GM18517 (cell line): Measurements from ENCODE around the gene S100A8.

Experiments
- ATAC-seq: cut with Tn5 transposase; IDR thresholded peaks from one replicate; pipeline ENCODE4 v1.9.1; 2021; ENCODE audit warnings: mild to moderate bottlenecking, moderate library complexity; ENCODE audit not compliant: unreplicated experiment

Gene S100A8

DNA sequence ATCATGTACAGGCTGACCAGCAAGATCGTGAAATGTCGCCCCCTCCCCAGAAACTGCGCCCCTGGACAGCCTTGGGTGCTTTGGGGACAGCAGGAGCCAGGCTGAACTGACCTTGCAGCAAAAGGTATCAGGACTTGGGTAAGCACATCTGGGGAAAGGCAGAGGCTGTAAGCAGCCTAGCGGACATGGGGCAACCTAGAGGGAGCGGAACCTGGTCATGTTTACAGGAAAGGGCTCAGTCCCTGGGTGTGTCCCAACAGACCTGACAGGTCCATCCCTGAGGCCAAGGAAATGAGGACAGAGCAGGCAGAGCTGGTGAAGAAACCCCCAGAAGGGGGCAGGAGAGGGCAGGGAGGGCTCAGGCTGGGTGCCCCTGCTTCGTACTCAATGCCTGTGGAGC is 3.1 kb upstream of the S100A8 start:
- no peak for ATAC-seq

GRCh38 chr1:153392822-153393221 is 1.9 kb upstream of the S100A8 start:
- ATAC-seq = no peak

DNA sequence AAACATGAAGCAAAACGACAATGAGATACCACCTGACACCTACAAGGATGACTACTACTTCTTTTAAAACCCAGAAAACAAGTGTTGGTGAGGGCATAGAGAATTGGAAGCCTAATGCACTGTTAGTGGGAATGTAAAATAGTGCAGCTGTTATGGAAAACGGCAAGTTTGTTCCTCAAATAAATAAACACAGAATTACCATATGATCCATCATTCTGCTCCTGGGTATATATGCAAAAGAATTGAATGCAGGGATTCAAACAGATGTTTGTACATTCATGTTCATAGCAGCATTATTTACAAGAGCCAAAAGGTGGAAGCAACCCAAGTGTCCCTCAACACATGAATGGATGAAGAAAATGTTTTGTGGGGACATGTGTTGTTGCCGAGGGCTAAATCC is 1.4 kb upstream of the S100A8 start:
- no peak for ATAC-seq

GRCh38 chr1:153389973-153390879 is 647 bp downstream of the S100A8 start:
- no peak for ATAC-seq

GRCh38 chr1:153389401-153389800 is 1.5 kb downstream of the S100A8 start:
- no peak for ATAC-seq

DNA sequence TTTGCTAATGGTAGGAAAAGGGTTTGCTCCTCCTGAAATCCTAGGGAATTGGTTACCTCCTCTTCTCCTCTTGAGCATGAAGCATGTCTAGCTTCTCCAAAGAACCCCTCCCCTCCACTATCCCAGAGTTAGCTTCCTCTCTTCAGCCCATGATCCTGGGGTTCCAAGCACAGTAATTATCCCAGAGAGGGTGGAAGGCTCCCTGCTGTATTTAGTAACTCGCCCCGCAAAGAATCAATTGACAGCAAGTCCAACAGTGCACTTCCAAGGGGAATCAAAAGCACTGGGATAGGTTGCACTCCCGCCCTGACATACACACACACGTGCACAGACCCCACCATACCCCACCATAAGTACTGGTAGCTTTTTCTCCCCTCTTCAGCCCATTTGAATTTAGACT is 3.1 kb downstream of the S100A8 start:
- ATAC-seq = no peak

- ATAC-seq = no peak
Observed at GRCh38 chr1:153387001-153387400, 3.9 kb downstream of the S100A8 start.

DNA sequence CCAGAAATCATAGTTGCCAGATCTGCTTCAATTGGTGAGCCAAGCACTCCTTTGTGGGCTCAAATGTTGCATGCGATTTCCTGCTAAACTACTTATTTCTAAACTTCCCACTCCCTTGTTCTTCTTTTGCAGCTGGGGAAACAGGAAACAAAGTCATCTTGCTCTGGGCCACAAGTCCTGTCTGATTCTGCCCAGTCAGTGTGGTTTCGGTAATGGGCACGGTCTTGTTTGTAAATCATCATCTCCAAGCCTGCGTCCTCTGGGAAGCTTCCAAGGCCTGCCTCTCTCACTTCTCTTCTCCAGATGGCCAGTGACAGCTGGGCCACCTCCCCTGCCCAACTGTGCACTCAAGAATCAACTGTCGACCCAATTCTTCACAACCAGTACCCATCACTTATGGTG is 4.4 kb downstream of the S100A8 start:
- ATAC-seq = no peak

GRCh38 chr1:153384958-153385580 is 5.8 kb downstream of the S100A8 start:
- no peak for ATAC-seq

DNA sequence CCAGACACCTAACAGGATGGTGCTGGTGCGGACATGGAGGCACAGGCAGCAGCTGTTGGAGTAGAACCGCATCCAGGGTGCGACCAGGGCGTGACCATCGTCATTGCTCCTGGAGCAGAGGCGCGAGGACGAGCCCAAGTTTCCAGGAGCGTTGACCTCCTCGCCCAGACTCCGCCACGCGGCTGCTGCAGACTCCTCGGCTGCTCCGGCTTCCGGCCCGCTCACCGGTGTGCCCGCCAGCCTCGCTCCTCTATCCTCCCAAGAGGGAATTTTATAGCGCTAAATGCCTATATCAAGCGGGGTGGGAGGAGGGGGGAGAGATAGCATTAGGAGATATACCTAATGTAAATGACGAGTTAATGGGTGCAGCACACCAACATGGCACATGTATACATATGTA is 10.2 kb downstream of the S100A8 start:
- ATAC-seq = no peak

DNA sequence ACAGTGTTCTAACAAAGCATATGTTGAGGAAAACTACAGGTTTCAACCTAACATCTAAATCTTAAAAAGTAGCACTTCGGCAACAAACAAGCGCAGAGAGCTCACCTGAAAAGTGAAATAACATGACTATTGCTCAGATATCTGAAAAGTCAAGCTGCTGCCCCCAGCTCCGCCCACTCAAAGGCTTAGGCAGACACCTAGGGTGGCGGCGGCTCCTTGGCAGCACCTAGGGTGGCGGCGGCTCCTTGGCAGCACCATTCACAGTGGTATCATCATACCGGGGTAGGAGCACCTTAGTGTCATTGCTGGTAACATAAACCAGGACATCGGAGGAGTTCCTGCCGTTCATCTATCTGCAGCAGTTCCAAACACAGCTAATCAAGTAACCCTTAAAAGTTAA is 11.3 kb downstream of the S100A8 start:
- ATAC-seq = no peak

GRCh38 chr1:153375511-153375910 is 15.4 kb downstream of the S100A8 start, which contains the start of gene S100A12:
Gene S100A12, minus strand, starts transcription at chr1:153375621. Its CDS starts 1,029 bp downstream, at chr1:153374592.
- no peak for ATAC-seq

DNA sequence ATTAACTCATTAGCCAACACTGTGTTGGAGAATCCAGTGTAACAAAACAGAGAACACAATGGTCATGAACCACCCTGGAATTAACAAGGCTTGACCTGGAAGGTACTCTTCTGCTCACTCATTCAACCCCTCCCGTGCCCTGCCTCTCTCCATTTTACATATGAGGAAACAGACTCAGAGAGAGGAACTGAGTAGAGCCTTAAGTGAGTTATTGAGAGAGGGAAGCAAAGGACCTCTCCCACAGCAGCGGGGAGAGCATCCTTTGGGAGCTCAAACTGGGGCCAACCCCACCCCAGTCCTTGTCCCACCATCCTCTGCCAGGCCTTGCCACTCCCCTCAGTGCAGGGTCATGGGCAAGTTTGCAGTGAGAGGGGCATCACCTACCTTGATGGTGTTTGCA is 16.8 kb downstream of the S100A8 start:
- ATAC-seq = no peak

- no peak for ATAC-seq
Observed at GRCh38 chr1:153372571-153372970, 18.3 kb downstream of the S100A8 start.

DNA sequence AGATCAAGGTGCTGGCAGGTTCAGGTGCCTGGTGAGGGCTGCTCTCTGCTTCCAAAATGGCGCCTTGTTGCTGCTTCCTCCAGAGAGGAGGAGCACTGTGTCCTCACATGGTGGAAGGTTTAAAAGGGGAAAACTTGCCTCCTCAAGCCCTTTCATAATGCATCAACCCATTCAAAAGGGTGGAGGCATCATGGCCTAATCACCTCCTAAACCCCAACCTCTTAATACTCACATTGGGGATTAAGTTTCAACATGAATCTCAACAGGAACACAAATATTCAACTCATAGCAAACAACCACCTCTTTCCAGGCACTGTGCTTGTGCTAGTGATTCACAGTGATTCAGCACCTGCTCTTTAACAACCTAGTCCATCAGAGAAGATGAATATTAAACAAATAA is 19.6 kb downstream of the S100A8 start:
- ATAC-seq = no peak

GRCh38 chr1:153370146-153370545 is 20.7 kb downstream of the S100A8 start:
- ATAC-seq = no peak

GRCh38 chr1:153368495-153368894 is 22.4 kb downstream of the S100A8 start:
- no peak for ATAC-seq

DNA sequence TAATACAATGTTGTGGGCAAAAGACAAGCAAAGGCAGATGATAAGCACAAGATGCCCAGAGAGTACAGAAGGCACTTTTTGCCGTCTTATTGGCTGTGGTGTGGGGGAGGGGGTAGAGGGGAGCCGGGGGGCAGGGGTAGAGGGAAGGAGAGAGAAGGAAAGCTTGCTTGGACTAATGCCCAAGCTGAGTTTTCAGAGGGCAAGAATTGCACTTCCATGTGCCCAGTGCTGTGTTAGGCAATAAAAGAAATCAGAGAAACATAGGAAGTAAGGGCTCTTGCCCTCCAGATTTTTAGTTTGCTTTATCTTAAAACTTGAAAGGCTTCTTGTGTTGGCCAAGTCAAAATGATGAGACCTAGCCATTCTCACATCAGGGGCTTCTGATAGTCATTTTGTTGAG is 23.8 kb downstream of the S100A8 start:
- ATAC-seq = no peak

- no peak for ATAC-seq
Observed at GRCh38 chr1:153366261-153366660, 24.6 kb downstream of the S100A8 start.

DNA sequence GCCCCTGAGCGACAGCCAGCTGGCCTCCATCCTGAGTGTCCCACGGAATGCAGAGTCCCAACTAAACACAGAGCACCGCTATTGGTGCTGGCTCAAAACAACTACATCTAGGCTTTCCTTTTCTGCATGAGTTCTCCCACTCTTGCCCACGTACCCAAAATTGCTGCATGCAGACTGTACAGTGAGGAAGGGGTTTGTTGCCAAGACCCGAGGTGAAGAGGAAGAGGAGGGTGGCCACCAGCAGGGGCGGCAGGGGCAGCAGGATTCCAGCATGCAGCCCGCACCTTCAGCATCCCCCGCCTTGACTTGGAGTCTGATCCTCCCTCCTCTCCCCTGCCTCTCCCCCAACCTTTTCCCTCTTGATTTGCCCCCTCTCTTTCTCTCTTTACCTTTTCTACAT is 25.2 kb downstream of the S100A8 start:
- no peak for ATAC-seq

GRCh38 chr1:153364766-153365666 is 25.9 kb downstream of the S100A8 start:
- ATAC-seq = no peak
